Spleen (tissue), 7 donors: ENCODE results near the gene FABP2.
"Not testable (repeated sequence)": the region's sequence is repeated elsewhere in the genome, so short reads cannot be mapped to it uniquely, and the experiment has no call there.

ENCODE experiments used
- POLR2A ChIP-seq, 3 donors: fragments of 450-650 bp; IDR thresholded peaks; one replicate each; pipeline ENCODE4 v1.5.1; 2017; ENCODE audit warnings: antibody characterized with exemption in 3 of 3, mild to moderate bottlenecking in 1 of 3
- TF ChIP-seq, protein P1 (sequence below), 11 experiments: fragments of 200-600 bp in 7 of 11; fragments of 450-650 bp in 4 of 11; sonication (generic) in 4 of 11; IDR thresholded peaks in 8 of 11; conservative IDR thresholded peaks in 3 of 11; 1 replicate in 7 of 11; 2 replicates in 4 of 11; pipeline versions ENCODE4 v1.4.0 to v1.8.0; 2016 to 2021; ENCODE audit warnings: antibody characterized with exemption in 11 of 11, inconsistent platforms in 4 of 11, mild to moderate bottlenecking in 1 of 11
- donor health status: DM: no; HTN: no; CAD: no; lungs with moderate emphysema.
- donor health status: DM: no; HTN: no; CAD: no.
- donor health status: DM: no; HTN: no; CAD: no.

DNA sequence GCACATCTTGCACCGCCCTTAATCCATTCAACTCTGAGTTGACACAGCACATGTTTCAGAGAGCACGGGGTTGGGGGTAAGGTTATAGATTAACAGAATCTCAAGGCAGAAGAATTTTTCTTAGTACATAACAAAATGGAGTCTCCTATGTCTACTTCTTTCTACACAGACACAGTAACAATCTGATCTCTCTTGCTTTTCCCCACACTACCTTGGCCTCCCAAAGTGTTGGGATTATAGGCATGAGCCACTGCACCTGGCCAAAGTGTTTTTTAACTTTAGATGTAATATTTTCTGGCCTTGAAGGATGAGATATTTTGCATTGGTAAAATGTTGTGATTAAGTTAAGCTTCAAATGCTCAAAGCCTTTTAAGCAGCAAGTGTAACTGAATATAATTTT lies 21.4 kb upstream of the FABP2 start:
- TF ChIP-seq POLR2A (IDR thresholded peaks at IDR 0.05): not testable (repeated sequence)
- TF ChIP-seq, protein P1, sequence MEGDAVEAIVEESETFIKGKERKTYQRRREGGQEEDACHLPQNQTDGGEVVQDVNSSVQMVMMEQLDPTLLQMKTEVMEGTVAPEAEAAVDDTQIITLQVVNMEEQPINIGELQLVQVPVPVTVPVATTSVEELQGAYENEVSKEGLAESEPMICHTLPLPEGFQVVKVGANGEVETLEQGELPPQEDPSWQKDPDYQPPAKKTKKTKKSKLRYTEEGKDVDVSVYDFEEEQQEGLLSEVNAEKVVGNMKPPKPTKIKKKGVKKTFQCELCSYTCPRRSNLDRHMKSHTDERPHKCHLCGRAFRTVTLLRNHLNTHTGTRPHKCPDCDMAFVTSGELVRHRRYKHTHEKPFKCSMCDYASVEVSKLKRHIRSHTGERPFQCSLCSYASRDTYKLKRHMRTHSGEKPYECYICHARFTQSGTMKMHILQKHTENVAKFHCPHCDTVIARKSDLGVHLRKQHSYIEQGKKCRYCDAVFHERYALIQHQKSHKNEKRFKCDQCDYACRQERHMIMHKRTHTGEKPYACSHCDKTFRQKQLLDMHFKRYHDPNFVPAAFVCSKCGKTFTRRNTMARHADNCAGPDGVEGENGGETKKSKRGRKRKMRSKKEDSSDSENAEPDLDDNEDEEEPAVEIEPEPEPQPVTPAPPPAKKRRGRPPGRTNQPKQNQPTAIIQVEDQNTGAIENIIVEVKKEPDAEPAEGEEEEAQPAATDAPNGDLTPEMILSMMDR (IDR thresholded peaks at IDR 0.05 in 8 of 11, conservative IDR thresholded peaks at IDR 0.05 in 3 of 11): not testable (repeated sequence)
